PC-3 (cell line): ENCODE measurements around the gene CTNS. TPM values are rescaled to one million over a fixed set of nuclear protein-coding genes. Genes with fewer than 3 reads are reported as not detected.

ENCODE experiments used
- ATAC-seq: fragments of 200-7000 bp; cut with Tn5 transposase; 2 replicates; pipeline ENCODE4 v1.9.1; 2020; ENCODE audit warnings: mild to moderate bottlenecking, moderate library complexity
- Bru-seq: library from RNA; stranded (reverse); fragments of 400-500 nt; gene quantifications from one replicate; lab custom pipeline; 2021; lab: Mats Ljungman, UMichigan
- BruChase-seq, 2 experiments: library from RNA; stranded (reverse); fragments of 400-500 nt; gene quantifications; one replicate each; lab custom pipeline; 2021; lab: Mats Ljungman, UMichigan
- BruUV-seq: library from RNA; stranded (reverse); fragments of 400-500 nt; replicated peaks from 2 replicates; lab custom pipeline; 2021; lab: Mats Ljungman, UMichigan
- CTCF ChIA-PET: fragments of 300-600 bp; sonication (Branson Sonifier 250); formaldehyde crosslinking; loops from one replicate; lab custom pipeline; 2022; ENCODE audit warnings: antibody characterized with exemption; lab: Charles Lee
- POLR2A ChIA-PET: fragments of 300-600 bp; sonication (Branson Sonifier 250); formaldehyde crosslinking; loops from one replicate; lab custom pipeline; 2022; ENCODE audit warnings: antibody characterized with exemption; ENCODE audit not compliant: unreplicated experiment; lab: Charles Lee
- DNase-seq: peaks from one replicate; pipeline ENCODE4 v3.0.0-alpha.2; 2015
- H2AFZ ChIP-seq: fragments of 300-600 bp; sonication (generic); 2 replicates; pipeline ENCODE4 v1.6.0; 2016; ENCODE audit warnings: antibody characterized with exemption, low read length
- H3F3A ChIP-seq: fragments of 300-600 bp; sonication (generic); one replicate; pipeline ENCODE4 v1.6.0; 2017; ENCODE audit warnings: antibody characterized with exemption, low read length, control low read depth, mild to moderate bottlenecking; ENCODE audit not compliant: unreplicated experiment
- H3K27ac ChIP-seq: fragments of 300-600 bp; sonication (generic); 2 replicates; pipeline ENCODE4 v1.5.1; 2016; ENCODE audit warnings: mild to moderate bottlenecking, low read length
- H3K27me3 ChIP-seq: fragments of 300-600 bp; sonication (generic); 2 replicates; pipeline ENCODE4 v1.6.1; 2016; ENCODE audit warnings: low read length, mixed read lengths
- H3K36me3 ChIP-seq: fragments of 300-600 bp; sonication (generic); 2 replicates; pipeline ENCODE4 v1.6.1; 2016; ENCODE audit warnings: low read depth, mixed run types, low read length, mixed read lengths
- H3K4me1 ChIP-seq: fragments of 300-600 bp; sonication (generic); 2 replicates; pipeline ENCODE4 v1.5.1; 2016; ENCODE audit warnings: low read length; ENCODE audit not compliant: insufficient read depth
- H3K4me2 ChIP-seq: fragments of 300-600 bp; sonication (generic); 2 replicates; pipeline ENCODE4 v1.6.0; 2016; ENCODE audit warnings: low read length
- H3K4me3 ChIP-seq: fragments of 300-600 bp; sonication (generic); 2 replicates; pipeline ENCODE4 v1.5.1; 2016; ENCODE audit warnings: mild to moderate bottlenecking, low read length, mixed read lengths
- H3K79me2 ChIP-seq: fragments of 300-600 bp; sonication (generic); 2 replicates; pipeline ENCODE4 v1.6.1; 2017; ENCODE audit warnings: low read length, mixed read lengths
- H3K9ac ChIP-seq: fragments of 300-600 bp; sonication (generic); 2 replicates; pipeline ENCODE4 v1.6.0; 2016; ENCODE audit warnings: mild to moderate bottlenecking, low read length
- H3K9me2 ChIP-seq: fragments of 300-600 bp; sonication (generic); replicated peaks from 2 replicates; pipeline ENCODE4 v1.6.1; 2016; ENCODE audit warnings: mixed run types, low read length, mixed read lengths
- H3K9me3 ChIP-seq: fragments of 300-600 bp; sonication (generic); 2 replicates; pipeline ENCODE4 v1.6.1; 2016; ENCODE audit warnings: low read length, mixed read lengths
- H4K20me1 ChIP-seq: fragments of 300-600 bp; sonication (generic); 2 replicates; pipeline ENCODE4 v1.6.1; 2016; ENCODE audit warnings: low read length, mixed read lengths
- EZH2 ChIP-seq: fragments of 300-600 bp; sonication (generic); IDR thresholded peaks from one replicate; pipeline ENCODE4 v1.6.1; 2017; ENCODE audit warnings: antibody characterized with exemption, mild to moderate bottlenecking, low read length; ENCODE audit not compliant: unreplicated experiment
- EZH2phosphoT487 ChIP-seq: fragments of 300-600 bp; sonication (generic); IDR thresholded peaks from 2 replicates; pipeline ENCODE4 v1.6.1; 2018; ENCODE audit warnings: mild to moderate bottlenecking, antibody characterized with exemption, low read length, borderline replicate concordance
- intact Hi-C: fragments of 100-400 bp; cut with micrococcal nuclease; formaldehyde crosslinking; loops from 2 replicates; pipeline ENCODE4 v1.9.0; 2023
- long read RNA-seq: library from polyadenylated mRNA; unstranded; transcript quantifications from one replicate; pipeline ENCODE4 v2.0.0, GENCODE V29; 2021; ENCODE audit not compliant: unreplicated experiment
- total RNA-seq: library from RNA; depleted of rRNA; stranded (reverse); fragments of >200 nt; gene quantifications from 2 replicates; pipeline ENCODE4 v1.2.3, GENCODE V29; 2014; rRNA removed
- TF ChIP-seq, protein P1 (sequence below): fragments of 300-600 bp; sonication (generic); conservative IDR thresholded peaks from 2 replicates; pipeline ENCODE4 v1.5.1; 2017; ENCODE audit warnings: antibody characterized with exemption, low read depth, mild to moderate bottlenecking, low read length

Gene CTNS
- total RNA-seq (10.2 and 17.5 TPM in 2 replicates), Bru-seq, nascent RNA (percentile 65 among the genes with signal in this experiment), BruChase-seq, experiment 1, labeled RNA remaining after a 6-hour chase (percentile 75 among the genes with signal in this experiment), BruChase-seq, experiment 2, labeled RNA remaining after a 2-hour chase (percentile 66 among the genes with signal in this experiment)
- long read RNA-seq, transcript CTNS-201 (12 exons, 2,866 nt): major isoform, 17 of 98 reads
- long read RNA-seq, partial matches to known transcripts: 30 of 98 reads
- long read RNA-seq, other reads (novel, unspliced or antisense): 51 of 98 reads

- peaks cover 6% of the 10 kb centered on the region; the same call in 1 of the 2 replicates for H3K4me1 ChIP-seq
- POLR2A ChIA-PET: interaction anchor here (0.5 to 0.9 kb wide), 4 partner anchors 16 to 119 kb away, joined by 3 to 11 read pairs (median 3); no protein-coding TSS in a partner anchor
- no peaks in the 10 kb centered on the region for H3F3A ChIP-seq
- CTCF ChIA-PET: interaction anchor here (0.5 to 1.0 kb wide), 5 partner anchors 31 to 1234 kb away, joined by 3 to 5 read pairs (median 3); no protein-coding TSS in a partner anchor
- no peaks in the 10 kb centered on the region; the same call in 1 of the 2 replicates for H3K36me3 ChIP-seq
- peaks cover 41% of the 10 kb centered on the region for H3K79me2 ChIP-seq
- TF ChIP-seq, protein P1, sequence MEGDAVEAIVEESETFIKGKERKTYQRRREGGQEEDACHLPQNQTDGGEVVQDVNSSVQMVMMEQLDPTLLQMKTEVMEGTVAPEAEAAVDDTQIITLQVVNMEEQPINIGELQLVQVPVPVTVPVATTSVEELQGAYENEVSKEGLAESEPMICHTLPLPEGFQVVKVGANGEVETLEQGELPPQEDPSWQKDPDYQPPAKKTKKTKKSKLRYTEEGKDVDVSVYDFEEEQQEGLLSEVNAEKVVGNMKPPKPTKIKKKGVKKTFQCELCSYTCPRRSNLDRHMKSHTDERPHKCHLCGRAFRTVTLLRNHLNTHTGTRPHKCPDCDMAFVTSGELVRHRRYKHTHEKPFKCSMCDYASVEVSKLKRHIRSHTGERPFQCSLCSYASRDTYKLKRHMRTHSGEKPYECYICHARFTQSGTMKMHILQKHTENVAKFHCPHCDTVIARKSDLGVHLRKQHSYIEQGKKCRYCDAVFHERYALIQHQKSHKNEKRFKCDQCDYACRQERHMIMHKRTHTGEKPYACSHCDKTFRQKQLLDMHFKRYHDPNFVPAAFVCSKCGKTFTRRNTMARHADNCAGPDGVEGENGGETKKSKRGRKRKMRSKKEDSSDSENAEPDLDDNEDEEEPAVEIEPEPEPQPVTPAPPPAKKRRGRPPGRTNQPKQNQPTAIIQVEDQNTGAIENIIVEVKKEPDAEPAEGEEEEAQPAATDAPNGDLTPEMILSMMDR: no peak
- TF ChIP-seq EZH2phosphoT487: no peak
- no peak for TF ChIP-seq EZH2
- ATAC-seq (peak; percentile 95), DNase-seq (peak; percentile 94)
- peak within 1 kb of the TSS; percentile 86 for H3K27ac ChIP-seq
- BruUV-seq: no TSS peak
- intact Hi-C loops: loop anchor here (1.0 to 2.0 kb wide), 3 partner anchors 32 to 101 kb away; partner anchors contain the start of genes EMC6 and TAX1BP3
- no peaks in the 10 kb centered on the region for H4K20me1 ChIP-seq
- H2AFZ ChIP-seq: peak within 1 kb of the TSS; percentile 83
- no peaks in the 10 kb centered on the region for H3K9me2 ChIP-seq
- peak within 1 kb of the TSS; percentile 93 for H3K9ac ChIP-seq
- no peaks in the 10 kb centered on the region for H3K27me3 ChIP-seq
- peak within 1 kb of the TSS; percentile 86 for H3K4me3 ChIP-seq
- H3K4me2 ChIP-seq: peak within 1 kb of the TSS; percentile 94
- H3K9me3 ChIP-seq: no peaks in the 10 kb centered on the region
Observed at GRCh38 chr17:3636154-3636907, at the start of gene CTNS, which contains the start of gene SHPK. CTNS (plus strand) TSS chr17:3636760; CDS start chr17:3640207, 3,447 bp downstream. SHPK (minus strand) TSS chr17:3636250; CDS start chr17:3636219, 31 bp downstream.

GRCh38 chr17:3589784-3590183 lies 46.8 kb upstream of the CTNS start:
- Histone ChIP-seq H3K36me3 (no peaks in the 10 kb centered on the region), H3F3A (no peaks in the 10 kb centered on the region), H3K27me3 (no peaks in the 10 kb centered on the region), H3K9ac (no peak overlapping the region), H4K20me1 (no peaks in the 10 kb centered on the region), H3K79me2 (no peaks in the 10 kb centered on the region), H3K9me3 (no peaks in the 10 kb centered on the region), H3K4me3 (no peak overlapping the region), H3K4me2 (no peak overlapping the region), H2AFZ (no peak overlapping the region), H3K27ac (no peak overlapping the region), H3K9me2 (no peaks in the 10 kb centered on the region), H3K4me1 (peaks cover 9% of the 10 kb centered on the region)
- TF ChIP-seq EZH2phosphoT487: no peak
- no peak for TF ChIP-seq EZH2
- TF ChIP-seq, protein P1: no peak
- no peak for ATAC-seq
- no TSS peak for BruUV-seq
- CTCF ChIA-PET: no interaction called here
- intact Hi-C loops: no loop called here
- POLR2A ChIA-PET: no interaction called here
- DNase-seq: no peak
